GM10847 (cell line): ENCODE data around the gene KITLG.

ENCODE experiments used
- POLR2A ChIP-seq: IDR thresholded peaks from 2 replicates; pipeline ENCODE4 v1.6.1; 2011; ENCODE audit not compliant: insufficient read length; ENCODE audit errors: extremely low read depth

KITLG gene

GRCh38 chr12:88558340-88558867, 21.9 kb downstream of the KITLG start:
- no peak for TF ChIP-seq POLR2A

DNA sequence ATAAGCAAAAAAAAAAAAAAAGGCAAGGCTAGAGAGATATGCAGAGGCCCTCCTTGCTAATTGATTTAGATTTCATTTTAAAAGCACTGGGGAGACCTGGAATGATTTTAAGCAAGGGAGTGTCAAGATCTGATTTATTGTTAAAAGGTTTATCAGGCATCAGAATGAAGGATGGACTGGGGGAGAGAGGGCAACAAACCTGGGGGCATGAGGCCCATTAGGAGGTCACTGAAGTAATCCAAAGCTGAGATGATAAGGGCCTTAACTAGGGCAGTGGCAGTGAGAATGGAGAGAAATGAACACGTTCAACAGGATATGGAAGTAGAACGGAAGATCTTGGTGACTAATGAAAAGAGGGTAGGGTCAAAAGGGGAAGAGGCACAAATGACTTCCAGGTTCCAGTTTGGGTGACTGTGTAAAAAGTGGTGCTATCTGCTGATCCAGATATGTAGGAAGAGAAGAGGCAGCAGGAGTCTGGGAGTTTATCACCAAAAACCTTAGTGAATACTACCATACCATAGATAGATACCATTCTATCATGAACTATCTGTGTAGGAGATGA, 24.0 kb downstream of the KITLG start:
- no peak for TF ChIP-seq POLR2A

- no peak for TF ChIP-seq POLR2A
These were observed 26.2 kb downstream of the KITLG start for GRCh38 chr12:88553941-88554658.

GRCh38 chr12:88552610-88553079, 27.6 kb downstream of the KITLG start:
- TF ChIP-seq POLR2A: no peak

- no peak for TF ChIP-seq POLR2A
These were observed 30.3 kb downstream of the KITLG start for GRCh38 chr12:88549929-88550328.

DNA sequence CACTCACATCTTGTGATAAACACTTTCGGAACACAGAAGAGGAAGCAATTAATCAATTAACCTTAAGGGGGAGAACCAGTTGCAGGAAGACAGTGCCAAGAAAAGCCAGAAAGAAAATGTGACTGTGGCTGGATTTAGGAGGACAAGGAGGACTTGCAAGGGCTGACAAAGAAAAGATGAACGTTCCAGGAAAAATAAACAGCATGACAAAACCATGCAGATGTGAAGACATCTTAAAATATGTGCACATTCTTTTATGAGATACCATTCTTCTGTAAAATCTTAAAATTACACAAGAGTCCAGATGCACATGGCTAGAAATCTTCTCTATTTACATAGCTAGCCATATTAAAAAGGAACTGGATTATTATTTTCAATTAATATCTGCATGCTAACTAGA, 33.4 kb downstream of the KITLG start:
- no peak for TF ChIP-seq POLR2A

- no peak for TF ChIP-seq POLR2A
These were observed 34.0 kb downstream of the KITLG start for GRCh38 chr12:88546226-88546625.

DNA sequence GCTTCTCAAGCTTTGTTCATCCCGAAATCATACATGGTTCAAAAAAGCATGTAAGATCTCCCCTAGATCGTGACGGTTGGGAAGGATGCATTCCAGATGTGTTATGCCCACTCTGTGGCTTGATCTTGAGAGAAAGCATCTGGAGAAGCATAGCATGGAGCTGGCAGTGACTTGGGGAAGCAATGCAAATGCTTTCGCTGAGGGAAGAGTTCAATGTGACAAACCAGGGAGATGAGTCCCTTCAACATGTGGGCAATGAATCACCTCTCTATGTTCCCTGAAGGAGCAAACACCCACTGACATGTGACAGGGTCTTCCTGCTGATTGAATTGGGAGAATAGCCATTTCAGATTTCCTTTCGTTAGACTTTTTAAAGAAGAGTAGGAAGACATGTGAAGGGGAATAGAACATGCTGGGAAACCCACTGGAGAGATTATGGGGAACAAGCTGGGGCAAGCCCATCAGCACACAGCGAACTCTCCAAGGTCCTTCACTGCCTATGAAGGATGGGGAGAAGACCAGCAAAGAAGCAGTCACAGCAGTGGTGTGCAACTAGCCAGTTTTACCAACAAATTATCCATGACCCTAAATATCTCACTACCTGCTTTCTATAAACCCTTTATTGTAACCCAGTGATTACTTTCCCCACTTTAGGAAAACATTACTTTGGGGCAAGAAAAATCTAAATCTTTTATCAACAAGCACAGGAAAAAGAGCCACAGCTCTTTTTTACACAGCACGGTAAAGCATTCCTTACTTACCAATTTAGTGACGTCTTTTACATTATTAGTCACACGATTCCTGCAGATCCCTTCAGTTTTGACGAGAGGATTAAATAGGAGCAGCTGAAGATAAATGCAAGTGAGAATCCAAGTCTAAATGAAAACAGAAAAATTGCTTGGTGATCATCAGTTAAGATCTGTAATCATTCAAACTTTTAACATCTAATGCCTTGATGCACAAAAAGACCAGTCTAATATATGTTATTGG, 35.0 kb downstream of the KITLG start:
- TF ChIP-seq POLR2A: no peak

DNA sequence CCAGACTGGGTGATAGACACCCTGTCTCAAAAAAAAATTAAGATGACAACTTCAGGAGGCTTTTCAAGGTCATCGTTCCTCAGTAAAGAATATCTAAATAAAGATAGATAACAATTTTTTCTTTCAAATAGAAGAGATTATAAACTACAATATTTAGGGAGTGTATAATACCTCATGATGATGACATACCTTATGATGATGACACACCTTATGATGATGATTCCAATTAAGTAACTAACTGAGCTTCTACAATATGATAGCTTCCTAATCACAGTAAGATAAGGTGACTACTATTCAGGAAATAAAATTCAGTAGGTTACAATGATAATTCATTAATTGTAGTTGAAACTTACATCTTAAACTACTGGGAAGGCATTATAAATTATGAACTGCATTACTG, 40.4 kb downstream of the KITLG start:
- no peak for TF ChIP-seq POLR2A

DNA sequence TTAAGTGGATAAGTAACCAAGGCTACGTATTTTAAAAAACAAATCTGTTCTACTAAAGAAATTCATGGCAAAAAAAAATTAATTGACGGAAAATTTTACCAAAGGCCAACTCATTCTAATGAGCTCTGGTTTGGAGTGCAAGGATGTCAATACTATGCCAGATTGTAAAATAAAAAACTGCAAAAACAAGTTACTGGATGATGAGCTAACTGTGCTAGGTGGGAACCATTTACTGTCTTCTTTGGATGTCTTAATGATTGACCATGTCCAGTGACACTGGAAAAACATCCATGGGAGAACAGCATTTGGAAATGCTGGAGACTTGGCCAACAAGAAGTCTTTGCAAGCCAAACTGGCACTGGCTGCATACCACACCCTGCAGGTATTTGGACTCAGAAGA, 41.6 kb downstream of the KITLG start:
- no peak for TF ChIP-seq POLR2A

- no peak for TF ChIP-seq POLR2A
These were observed 42.0 kb downstream of the KITLG start for GRCh38 chr12:88538250-88538649.

DNA sequence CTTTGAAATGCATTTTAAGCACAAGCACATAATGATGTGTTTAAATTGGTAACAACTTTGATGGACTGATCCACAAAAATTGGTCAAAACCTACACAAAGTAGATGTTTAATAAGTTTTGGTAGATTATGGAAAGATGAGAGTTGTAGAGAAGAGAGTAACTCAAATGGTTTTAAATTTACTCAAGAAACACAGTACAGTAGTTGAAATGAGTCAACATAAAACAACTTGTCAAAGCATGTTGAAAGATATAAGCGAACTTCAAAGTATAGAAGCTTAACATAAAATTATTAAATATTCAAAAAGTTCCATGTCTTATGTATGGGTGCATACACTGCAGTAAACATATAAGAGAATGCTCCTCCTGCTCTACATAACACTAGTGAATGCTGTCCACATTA, 49.4 kb downstream of the KITLG start:
- TF ChIP-seq POLR2A: no peak

- no peak for TF ChIP-seq POLR2A
These were observed 50.5 kb downstream of the KITLG start for GRCh38 chr12:88529531-88530488.

DNA sequence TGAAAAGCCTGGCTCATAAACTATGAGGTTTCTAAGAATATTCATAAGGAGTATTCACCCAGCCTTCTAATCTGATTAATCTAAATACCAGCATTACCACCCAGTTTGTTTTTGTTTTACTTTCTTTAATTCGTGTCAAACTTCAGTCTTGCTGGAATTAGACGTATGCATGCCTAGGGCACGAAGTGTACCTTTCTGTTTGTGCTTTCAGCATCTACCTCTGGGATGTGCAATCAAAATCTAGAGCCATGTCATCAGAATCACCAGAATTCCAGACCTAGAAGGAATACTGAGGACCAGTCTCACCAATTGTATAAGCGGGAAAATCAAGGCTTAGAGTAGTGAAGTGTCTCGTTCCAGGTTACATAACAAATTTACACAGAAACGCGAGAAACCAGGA, 57.3 kb downstream of the KITLG start:
- no peak for TF ChIP-seq POLR2A
